HEK293 (cell line): ENCODE data around the gene RAF1.

Experiments used
- KLF16 ChIP-seq: fragments of 450-650 bp; formaldehyde crosslinking; IDR thresholded peaks from 2 replicates; pipeline ENCODE4 v1.5.1; 2017; ENCODE audit warnings: missing biosample characterization, missing genetic modification characterization
- TCF7L2 ChIP-seq: IDR thresholded peaks from 2 replicates; pipeline ENCODE4 v1.6.1; 2011; ENCODE audit warnings: low read depth, mild to moderate bottlenecking, inconsistent platforms, low read length, moderate library complexity, borderline replicate concordance
- ZBTB49 ChIP-seq: fragments of 450-650 bp; formaldehyde crosslinking; IDR thresholded peaks from 2 replicates; pipeline ENCODE4 v1.5.1; 2016; ENCODE audit warnings: missing biosample characterization, missing genetic modification characterization, low read depth
- ZNF132 ChIP-seq: fragments of 450-650 bp; formaldehyde crosslinking; IDR thresholded peaks from 2 replicates; pipeline ENCODE4 v1.5.1; 2017; ENCODE audit warnings: missing biosample characterization, missing genetic modification characterization, borderline replicate concordance
- ZNF138 ChIP-seq: fragments of 450-650 bp; formaldehyde crosslinking; IDR thresholded peaks from 2 replicates; pipeline ENCODE4 v1.5.1; 2016; ENCODE audit warnings: missing biosample characterization, missing genetic modification characterization, borderline replicate concordance
- ZNF18 ChIP-seq: fragments of 450-650 bp; formaldehyde crosslinking; IDR thresholded peaks from 2 replicates; pipeline ENCODE4 v1.5.1; 2016; ENCODE audit warnings: missing biosample characterization, missing genetic modification characterization
- ZNF501 ChIP-seq: fragments of 450-650 bp; formaldehyde crosslinking; IDR thresholded peaks from 2 replicates; pipeline ENCODE4 v1.5.1; 2016; ENCODE audit warnings: missing biosample characterization, missing genetic modification characterization
- ZNF747 ChIP-seq: fragments of 450-650 bp; formaldehyde crosslinking; IDR thresholded peaks from 2 replicates; pipeline ENCODE4 v1.5.1; 2016; ENCODE audit warnings: missing biosample characterization, missing genetic modification characterization
- TF ChIP-seq, protein P1 (sequence below): fragments of 450-650 bp; formaldehyde crosslinking; IDR thresholded peaks from 2 replicates; pipeline ENCODE4 v1.5.1; 2016; ENCODE audit warnings: missing biosample characterization, missing genetic modification characterization
- TF ChIP-seq, protein P2 (sequence below): fragments of 450-650 bp; formaldehyde crosslinking; optimal IDR thresholded peaks from 2 replicates; pipeline ENCODE3; 2016; ENCODE audit warnings: missing biosample characterization, mild to moderate bottlenecking, missing genetic modification characterization

GRCh38 chr3:12615266-12615665 is 48.7 kb downstream of the RAF1 start:
- TF ChIP-seq, protein P1, sequence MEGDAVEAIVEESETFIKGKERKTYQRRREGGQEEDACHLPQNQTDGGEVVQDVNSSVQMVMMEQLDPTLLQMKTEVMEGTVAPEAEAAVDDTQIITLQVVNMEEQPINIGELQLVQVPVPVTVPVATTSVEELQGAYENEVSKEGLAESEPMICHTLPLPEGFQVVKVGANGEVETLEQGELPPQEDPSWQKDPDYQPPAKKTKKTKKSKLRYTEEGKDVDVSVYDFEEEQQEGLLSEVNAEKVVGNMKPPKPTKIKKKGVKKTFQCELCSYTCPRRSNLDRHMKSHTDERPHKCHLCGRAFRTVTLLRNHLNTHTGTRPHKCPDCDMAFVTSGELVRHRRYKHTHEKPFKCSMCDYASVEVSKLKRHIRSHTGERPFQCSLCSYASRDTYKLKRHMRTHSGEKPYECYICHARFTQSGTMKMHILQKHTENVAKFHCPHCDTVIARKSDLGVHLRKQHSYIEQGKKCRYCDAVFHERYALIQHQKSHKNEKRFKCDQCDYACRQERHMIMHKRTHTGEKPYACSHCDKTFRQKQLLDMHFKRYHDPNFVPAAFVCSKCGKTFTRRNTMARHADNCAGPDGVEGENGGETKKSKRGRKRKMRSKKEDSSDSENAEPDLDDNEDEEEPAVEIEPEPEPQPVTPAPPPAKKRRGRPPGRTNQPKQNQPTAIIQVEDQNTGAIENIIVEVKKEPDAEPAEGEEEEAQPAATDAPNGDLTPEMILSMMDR (tag by site-specific recombination): no peak
- no peak for TF ChIP-seq TCF7L2
- no peak for TF ChIP-seq ZNF747 (tag by site-specific recombination)
- TF ChIP-seq ZNF132 (tag by site-specific recombination): no peak
- no peak for TF ChIP-seq ZBTB49
- TF ChIP-seq ZNF18: no peak
- no peak for TF ChIP-seq ZNF138
- TF ChIP-seq, protein P2, sequence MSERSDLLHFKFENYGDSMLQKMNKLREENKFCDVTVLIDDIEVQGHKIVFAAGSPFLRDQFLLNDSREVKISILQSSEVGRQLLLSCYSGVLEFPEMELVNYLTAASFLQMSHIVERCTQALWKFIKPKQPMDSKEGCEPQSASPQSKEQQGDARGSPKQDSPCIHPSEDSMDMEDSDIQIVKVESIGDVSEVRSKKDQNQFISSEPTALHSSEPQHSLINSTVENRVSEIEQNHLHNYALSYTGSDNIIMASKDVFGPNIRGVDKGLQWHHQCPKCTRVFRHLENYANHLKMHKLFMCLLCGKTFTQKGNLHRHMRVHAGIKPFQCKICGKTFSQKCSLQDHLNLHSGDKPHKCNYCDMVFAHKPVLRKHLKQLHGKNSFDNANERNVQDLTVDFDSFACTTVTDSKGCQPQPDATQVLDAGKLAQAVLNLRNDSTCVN (tag by site-specific recombination): no peak
- TF ChIP-seq KLF16 (tag by site-specific recombination): no peak
- no peak for TF ChIP-seq ZNF501 (tag by site-specific recombination)
